ENCODE results near the gene HSD11B1. TPM values are rescaled to one million over a fixed set of nuclear protein-coding genes. Genes with fewer than 3 reads are reported as not detected.

Gene HSD11B1
- total RNA-seq, 1 experiment from 2014 or later, result 0.27 TPM

GRCh38 chr1:209749205-209749604, 44.6 kb downstream of the HSD11B1 start:
- ChIA-PET CTCF (interaction anchor here (1.4 to 2.0 kb wide), 6 partner anchors 11 to 180 kb away, joined by 3 to 11 read pairs (median 7); no protein-coding TSS in a partner anchor), POLR2A (no interaction called here), RAD21 (ENCODE audit: low non-redundant PET in 1 of 2, low total read pairs in 2 of 2, uncharacterized antibody in 2 of 2, unreplicated experiment in 2 of 2) (no interaction called here)
- H2AFZ ChIP-seq (ENCODE audit: low read depth, low read length, poor library complexity, severe bottlenecking), result peak overlapping the region; percentile 89
- H3K9ac ChIP-seq (ENCODE audit: low read length), result no peak overlapping the region
- intact Hi-C loops (cut with micrococcal nuclease), result no loop called here
- H3K9me3 ChIP-seq (ENCODE audit: control insufficient read depth in 1 of 2, insufficient read depth in 1 of 2, low read depth in 1 of 2, low read length in 2 of 2), result no peaks in the 10 kb centered on the region
- H3K4me1 ChIP-seq (ENCODE audit: control insufficient read depth in 1 of 2, insufficient read depth in 2 of 2, low read length in 2 of 2), result peaks cover 0 to 14% of the 10 kb centered on the region in 2 experiments; a peak in 2 of 4 replicates
- H3K4me3 ChIP-seq (replicated peaks in 1 of 2; ENCODE audit: low read depth in 1 of 2, low read length in 2 of 2), result no peak overlapping the region
- TF ChIP-seq REST (IDR thresholded peaks at IDR 0.05; ENCODE audit: low read depth), result no peak
- no peak for TF ChIP-seq POLR2A (IDR thresholded peaks at IDR 0.05; ENCODE audit: borderline replicate concordance, extremely low read depth, insufficient read depth, insufficient read length)
- no peak for TF ChIP-seq CTCF (IDR thresholded peaks at IDR 0.05 in 2 of 3, conservative IDR thresholded peaks at IDR 0.05 in 1 of 3; ENCODE audit: borderline replicate concordance in 1 of 3, insufficient read depth in 1 of 3, low read depth in 2 of 3, low read length in 2 of 3)
- TF ChIP-seq SRF (IDR thresholded peaks at IDR 0.05; ENCODE audit: low read depth), result no peak
- TF ChIP-seq EZH2 (IDR thresholded peaks at IDR 0.05), result no peak
- TF ChIP-seq ZNF274 (IDR thresholded peaks at IDR 0.05; ENCODE audit: low read depth, low read length), result no peak
- TF ChIP-seq CEBPB (IDR thresholded peaks at IDR 0.05; ENCODE audit: low read depth), result no peak
- TF ChIP-seq EZH2phosphoT487 (IDR thresholded peaks at IDR 0.05; ENCODE audit: borderline replicate concordance), result no peak
- no peak for TF ChIP-seq TCF7L2 (IDR thresholded peaks at IDR 0.05; ENCODE audit: borderline replicate concordance, extremely low read depth, insufficient read depth, insufficient read length)
- TF ChIP-seq YY1 (IDR thresholded peaks at IDR 0.05; ENCODE audit: extremely low read depth, insufficient replicate concordance, low read depth, low read length), result no peak
- TF ChIP-seq EGR1 (IDR thresholded peaks at IDR 0.05; ENCODE audit: low read depth), result no peak
- no peak for TF ChIP-seq JUND (IDR thresholded peaks at IDR 0.05)
- no peak for TF ChIP-seq FOSL1 (IDR thresholded peaks at IDR 0.05; ENCODE audit: low read depth)
- no peak for TF ChIP-seq MAX (IDR thresholded peaks at IDR 0.05)
- TF ChIP-seq RAD21 (IDR thresholded peaks at IDR 0.05; ENCODE audit: low read depth), result no peak
- no peak for TF ChIP-seq POLR2AphosphoS5 (IDR thresholded peaks at IDR 0.05; ENCODE audit: low read depth, low read length)
- no peaks in the 10 kb centered on the region for H3K36me3 ChIP-seq (ENCODE audit: control insufficient read depth in 1 of 2, insufficient read depth in 2 of 2, low read length in 2 of 2)
- H3K27me3 ChIP-seq (ENCODE audit: insufficient read depth, low read length), result no peaks in the 10 kb centered on the region
- no peaks in the 10 kb centered on the region for H3K79me2 ChIP-seq (ENCODE audit: insufficient read depth, low read length)
- no peak overlapping the region for H3K27ac ChIP-seq (ENCODE audit: low read depth, low read length)
- H3K9me2 ChIP-seq (ENCODE audit: insufficient read depth), result no peaks in the 10 kb centered on the region
- H3K4me2 ChIP-seq (ENCODE audit: low read length), result no peak overlapping the region
- BruUV-seq (replicated peaks), result no TSS peak
- no peaks in the 10 kb centered on the region for H4K20me1 ChIP-seq (ENCODE audit: insufficient read depth)
- no peak for ATAC-seq
- DNase-seq (ENCODE audit: low read depth, low spot score), result no peak
